ENCODE measurements around the gene PADI2. TPM values are rescaled to one million over a fixed set of nuclear protein-coding genes. Genes with fewer than 3 reads are reported as not detected.

Gene PADI2
- total RNA-seq, 1 donor from 2014 or later, result 8.6 TPM

DNA sequence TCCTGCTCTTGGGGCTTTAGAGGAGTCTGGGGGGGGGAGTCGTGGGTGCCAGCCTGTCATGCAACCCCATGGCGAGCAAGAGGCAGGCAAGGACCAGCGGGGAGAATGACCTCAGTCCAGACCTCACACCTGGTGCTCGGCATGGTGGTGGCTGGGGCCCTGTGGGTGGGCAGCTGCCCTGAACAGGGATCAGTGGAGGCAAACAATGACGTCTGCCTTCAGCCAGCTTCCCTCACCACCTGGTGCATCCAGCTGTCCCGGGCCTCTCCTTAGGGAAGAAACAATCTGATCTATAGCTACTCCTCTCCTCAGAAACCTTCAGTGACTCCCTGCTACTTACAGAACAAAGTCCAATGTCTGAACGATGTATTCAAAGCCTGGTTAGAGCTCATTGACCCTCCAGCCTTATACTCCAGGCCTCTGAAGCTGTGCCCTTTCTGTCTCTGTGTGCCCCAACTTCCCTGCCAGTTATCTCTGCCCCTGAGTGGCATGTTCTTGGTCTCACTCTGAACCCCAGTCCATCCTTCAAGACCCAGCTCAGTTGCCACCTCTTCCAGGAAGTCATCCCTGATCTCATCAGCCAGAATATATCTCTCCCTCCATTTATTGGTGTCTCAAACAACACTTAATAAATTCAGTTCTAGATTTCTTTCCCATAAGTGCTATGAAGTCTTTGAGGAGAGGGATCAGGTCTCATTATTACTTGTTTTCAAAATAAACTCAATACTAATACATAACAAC is 6.6 kb downstream of the PADI2 start:
- DNase-seq (ENCODE audit: low spot score), result no peak

DNA sequence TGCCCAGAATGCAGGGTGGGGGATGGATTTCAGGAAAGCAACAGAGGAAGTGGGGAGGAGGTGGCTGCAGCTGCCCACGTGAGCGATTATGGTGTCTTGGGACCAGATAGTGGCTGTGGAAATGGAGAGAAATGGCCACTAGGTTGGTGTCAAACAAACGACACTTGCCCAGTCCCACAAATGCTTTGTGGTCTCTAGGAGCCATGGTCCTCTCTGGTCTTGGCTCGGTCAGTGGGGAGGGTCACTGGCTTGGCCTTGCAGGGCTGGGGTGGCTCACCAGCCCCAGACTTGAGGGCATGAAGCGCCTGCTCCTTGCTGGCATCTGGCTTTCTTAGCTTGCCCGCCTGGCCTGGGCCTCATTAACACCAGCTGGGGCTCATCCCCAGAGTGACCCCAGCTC is 7.2 kb downstream of the PADI2 start:
- DNase-seq (ENCODE audit: low spot score), result no peak

DNA sequence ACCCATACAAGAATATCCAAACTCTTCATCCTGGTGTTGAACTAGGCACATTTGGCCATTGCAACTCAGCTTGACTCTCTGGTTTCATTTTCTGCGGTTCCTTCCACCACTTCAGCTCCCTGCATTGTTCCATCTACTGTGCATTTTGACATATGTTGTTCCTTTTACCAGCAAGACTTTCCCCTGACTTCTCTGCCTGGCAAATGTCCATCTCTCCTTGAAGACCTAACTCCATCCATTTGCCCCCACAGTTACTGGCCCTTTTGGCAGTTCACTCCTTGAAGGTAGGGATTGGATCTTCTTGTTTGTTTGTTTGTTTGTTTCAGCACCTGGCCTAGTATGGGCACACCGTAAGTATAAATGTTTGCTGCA is 8.7 kb downstream of the PADI2 start:
- no peak for DNase-seq (ENCODE audit: low spot score)

DNA sequence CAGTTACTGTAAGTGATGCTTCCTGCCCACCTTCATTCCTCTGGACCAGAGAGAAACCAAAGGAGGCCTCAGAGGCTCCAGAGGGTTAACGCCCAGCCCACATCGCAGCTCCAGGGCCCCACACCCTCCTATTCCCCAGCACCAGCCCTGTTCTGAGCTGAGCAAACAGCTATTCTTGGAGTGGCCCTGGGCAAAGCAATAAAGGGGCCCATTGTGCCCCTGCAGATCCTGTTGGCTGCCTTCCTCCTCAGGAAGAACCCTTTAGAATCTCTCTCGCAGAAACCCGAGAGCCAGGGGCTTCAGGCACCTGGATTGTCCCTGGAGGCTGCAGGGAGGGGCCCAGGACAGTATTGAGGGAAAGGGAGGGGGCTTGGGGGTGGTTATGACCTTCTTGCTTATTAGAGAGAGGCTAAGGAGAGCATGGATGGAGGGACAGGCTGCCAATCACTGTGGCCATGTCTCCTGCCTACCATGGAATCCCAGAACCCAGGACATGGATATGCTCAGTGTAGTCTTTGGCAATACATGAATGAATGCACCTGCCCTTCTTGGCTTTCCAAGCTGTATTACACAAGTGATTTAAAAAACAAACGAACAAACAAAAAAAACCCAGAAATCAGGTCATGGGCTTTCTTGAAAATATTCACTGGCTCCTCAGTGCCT is 9.2 kb downstream of the PADI2 start:
- DNase-seq (ENCODE audit: low spot score), result no peak

DNA sequence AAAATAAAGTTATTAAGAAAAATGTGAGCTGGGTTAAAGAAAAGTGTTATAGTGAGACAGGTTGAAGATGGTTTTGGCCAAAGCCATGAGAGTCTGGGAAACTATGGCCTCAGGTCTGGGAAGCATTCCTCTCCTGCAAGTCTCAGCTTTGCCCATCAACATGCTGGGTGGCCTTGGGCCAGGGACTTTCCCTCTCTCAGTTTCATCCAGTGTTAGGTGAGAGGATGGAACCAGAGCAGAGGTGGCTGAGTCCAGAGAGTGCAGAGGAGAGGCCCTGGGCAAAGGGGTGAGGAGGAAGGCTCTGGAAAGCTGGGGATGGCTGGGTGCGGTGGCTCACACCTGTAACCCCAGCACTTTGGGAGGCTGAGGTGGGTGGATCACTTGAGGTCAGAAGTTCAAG is 10.5 kb downstream of the PADI2 start:
- DNase-seq (ENCODE audit: low spot score), result no peak

DNA sequence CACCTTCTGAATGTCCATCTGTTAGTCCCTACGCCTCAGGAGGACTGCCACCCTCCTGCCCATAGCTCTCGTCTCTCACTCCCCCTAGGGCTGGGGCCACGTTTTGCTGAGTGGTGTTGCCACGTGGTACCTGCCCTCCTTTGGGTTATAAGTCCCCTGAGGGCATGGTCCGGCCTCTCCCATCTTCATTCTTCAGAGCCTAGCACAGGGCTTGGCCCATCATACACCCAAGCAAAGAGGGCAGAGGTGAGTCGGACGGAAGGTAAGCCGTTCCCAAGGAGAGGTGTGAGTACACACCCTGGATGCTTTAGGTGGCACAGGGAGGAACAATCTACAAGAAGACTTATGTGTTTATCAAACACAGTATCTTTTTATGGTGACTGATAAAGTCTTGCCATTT is 10.9 kb downstream of the PADI2 start:
- no peak for DNase-seq (ENCODE audit: low spot score)

DNA sequence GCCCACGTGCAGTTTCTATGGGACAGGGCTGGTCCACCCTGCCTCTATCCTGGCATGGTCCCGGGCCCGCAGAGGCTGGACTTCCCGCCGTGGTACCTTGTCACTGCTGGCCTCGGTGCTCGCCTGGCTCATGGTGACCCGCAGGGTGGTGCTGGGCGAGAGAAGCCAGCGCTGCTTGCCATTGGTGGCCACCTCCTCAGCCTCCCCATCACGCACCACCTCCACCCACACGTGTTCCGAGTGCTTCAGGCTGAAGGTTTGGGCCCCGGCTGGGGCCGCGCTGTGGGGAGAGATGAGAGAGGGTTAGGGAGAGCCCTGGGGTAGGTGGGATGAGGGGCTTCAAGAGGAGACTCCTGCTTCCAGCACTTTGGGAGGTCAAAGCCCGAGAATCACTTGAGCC is 14.5 kb downstream of the PADI2 start:
- no peak for DNase-seq (ENCODE audit: low spot score)

DNA sequence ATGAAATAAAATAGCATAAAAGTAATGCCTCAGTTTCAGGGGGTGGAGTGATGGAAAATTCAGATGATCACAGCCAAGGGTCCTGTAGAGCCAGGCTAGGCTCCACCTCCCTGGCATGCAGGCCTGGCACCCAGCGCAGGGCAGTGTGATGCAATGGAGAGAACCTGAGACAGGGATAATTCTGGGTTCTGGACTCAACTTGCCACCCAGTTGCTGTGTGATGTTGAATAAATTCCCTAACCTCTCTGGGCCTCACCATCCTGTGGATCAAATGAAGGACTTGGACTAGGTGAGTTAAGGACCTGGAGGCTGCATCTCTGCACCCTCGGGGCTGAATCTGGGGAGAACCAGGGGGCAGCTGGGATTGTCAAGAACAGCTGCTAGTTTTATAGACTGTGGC is 17.0 kb downstream of the PADI2 start:
- DNase-seq (ENCODE audit: low spot score), result no peak

DNA sequence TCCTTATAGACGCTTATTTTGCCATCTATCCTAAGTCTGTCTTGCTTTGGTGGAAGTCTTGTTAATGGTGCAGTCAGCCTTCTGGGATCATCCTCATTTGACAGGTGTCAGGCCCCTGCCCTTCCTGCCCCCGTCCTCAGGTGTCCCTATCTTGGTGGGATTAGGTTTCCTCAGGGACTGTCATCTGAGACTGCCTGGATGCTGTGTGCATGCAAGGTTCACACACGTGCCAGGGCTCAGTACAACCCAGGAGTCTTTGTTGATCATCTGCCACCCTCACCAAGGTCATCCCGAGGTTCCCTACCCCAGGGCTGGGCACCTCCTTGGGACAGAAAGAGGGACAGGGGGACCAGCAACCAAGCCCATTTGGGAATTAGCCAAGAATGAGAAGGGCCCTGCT is 18.0 kb downstream of the PADI2 start:
- DNase-seq (ENCODE audit: low spot score), result no peak

DNA sequence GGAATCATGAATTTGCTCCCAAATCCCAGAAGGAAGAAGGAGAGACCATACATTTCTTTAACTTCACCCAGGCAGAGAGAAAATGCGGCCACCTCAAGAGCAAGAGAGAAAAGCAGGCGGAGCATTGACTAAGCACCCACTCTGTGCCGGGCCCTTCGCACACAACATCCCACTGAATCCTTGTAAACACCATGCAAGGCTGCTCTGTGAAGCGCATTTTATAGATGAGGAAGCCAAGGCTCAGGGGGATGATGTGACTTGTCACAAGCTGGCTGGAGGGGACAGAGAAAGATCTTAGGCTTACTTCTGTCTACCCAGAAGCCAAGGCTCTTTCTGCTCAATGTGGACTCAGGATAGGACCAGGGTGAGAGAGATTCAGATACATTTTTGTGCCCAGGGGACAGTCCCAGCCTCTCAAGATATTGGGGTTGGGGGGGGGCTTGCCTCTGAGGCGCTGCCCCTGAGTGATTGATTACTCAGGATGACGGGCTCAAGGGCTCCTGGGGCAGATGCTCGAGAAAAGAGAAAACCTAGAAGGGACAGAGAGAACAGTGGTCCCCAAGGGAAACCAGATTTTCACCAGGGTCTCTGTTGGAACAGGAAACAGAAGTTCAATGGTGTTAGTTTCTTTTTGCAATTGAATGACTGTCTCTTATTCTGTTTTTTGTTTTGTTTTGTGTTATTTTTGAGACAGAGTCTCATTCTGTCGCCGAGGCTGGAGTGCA is 19.5 kb downstream of the PADI2 start:
- DNase-seq (ENCODE audit: low spot score), result no peak

DNA sequence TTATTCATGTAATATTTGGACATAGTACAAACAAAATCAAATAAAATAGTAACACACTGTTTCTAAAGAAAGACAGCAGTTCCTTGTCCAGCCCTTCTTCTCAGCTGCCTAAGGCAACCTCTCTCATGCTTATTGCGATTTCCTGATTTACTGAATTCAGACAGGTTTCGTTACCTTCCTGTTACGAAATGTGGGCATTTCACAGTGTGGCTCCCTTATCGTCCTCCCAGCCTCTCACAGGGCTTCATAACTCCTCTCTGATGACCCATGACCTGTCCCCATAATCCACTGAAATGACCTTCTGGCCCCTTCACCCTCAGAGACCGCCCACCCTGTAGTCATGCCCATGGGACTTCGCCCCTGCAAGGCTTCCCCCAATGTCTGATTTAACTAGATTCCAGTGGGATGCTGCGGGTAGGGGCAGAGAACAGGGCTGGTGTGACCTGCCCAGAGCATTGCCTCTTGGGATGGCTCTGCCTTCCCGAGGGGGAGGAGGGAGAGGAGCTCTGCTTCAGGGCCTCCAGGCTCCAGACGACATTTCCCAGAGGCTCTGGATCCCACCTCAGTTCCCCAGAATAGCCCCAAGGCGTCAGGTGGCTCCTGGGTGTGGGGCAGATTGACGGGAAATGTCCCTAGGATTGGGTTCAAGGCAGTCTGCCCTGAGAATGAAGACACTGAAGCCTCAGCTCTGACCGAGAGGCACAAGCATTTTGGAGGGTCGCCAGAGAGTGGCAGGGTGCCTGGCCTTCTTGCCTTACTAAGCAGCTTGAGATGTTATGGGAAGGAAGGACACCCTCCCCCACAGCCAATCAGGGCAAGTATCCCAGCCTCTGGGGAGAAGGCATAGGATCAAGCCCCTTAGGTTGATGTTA is 20.6 kb downstream of the PADI2 start:
- no peak for DNase-seq (ENCODE audit: low spot score)

DNA sequence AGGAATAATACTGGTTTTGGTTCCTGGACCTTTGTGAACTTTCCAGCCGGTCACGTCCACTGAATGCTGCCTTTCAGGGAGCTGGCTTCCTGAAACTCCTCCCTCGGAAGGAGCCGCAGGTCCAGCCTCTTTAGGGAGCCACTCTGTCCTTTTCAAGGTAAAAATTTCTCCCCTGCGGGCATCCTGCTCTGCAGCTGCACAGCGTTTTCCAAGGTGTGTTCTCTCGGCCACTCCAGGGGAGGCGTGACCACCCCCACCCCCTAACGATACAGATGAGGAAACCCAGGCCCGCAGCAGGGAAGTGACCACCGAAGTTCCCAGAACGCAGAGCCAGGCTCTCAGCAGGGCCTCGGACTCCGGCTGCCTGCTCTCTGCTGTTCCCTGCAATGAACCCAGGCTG is 21.5 kb downstream of the PADI2 start:
- no peak for DNase-seq (ENCODE audit: low spot score)

DNA sequence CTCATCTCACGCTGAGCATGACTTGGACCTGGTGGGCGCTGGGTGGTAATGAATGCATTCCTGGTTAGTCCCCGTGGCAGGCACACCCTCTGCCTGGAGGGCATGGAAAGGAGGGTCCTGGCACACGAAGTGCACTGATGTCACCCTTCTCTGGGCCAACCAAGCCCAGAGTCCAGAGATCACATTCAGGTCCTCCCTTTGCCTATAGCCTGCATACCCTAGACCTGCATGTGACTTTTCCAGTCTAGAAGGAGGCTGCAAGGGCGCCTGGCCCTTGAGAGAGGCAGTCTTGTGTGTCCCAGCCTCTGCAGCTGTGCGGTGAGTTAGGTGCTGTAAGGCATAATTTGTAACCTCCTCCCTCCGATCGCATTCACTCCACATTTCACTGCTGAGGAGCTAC is 22.1 kb downstream of the PADI2 start:
- DNase-seq (ENCODE audit: low spot score), result no peak

DNA sequence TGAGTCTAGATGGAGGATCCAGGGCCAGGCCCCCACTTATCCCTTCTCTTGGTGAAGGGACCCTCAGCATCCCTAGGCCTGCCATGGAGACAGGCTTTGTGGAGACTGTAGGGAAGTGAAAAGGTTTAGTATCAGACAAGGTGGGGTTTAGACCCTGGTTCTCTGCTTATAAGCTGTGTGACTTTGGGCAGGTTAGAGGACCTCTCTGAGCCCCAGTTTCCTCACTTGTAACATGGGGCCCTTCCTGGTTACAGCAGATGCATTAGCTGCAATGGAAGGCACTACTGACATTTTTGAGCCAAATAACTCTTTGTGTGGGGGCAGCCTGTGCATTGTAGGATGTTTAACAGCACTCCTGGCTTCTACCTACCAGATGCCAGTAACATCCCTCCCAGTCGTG is 22.7 kb downstream of the PADI2 start:
- DNase-seq (ENCODE audit: low spot score), result no peak

DNA sequence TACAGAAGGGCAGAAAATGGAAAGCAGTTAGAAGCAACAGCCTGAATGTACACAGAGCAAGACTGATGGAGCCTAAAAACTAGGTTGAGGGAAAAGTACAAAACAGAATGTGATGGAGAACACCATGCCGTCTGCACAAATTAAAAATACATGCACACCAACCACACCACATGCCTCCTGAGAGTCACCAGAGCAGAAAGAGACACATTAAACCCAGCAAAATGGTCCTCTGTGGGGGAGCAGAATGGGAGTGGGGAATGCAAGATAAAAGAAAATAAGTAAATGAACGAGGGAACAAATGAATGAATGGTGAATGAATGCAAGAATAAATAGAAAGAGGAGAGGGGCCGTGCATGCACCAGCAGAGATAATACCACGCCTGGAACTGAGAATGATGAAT is 24.1 kb downstream of the PADI2 start:
- no peak for DNase-seq (ENCODE audit: low spot score)

DNA sequence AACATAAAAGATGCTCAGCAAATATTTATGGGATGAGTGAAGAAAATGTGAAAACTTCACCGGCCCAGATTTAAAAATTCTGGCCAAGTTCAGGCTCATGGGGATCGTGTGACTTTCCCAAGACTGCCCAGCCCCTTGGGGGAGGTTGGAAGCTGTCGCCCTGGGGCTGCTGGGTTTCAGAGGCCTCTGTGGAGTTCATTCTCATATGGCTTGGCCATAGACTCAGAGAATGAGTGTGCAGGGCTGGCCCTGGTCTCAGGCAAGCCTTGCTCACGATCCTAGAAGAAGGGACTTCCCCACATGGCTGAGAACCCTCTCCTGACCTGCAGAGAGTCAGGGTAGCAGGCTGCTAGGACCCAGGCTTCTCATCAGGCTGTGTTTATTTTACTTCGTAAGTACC is 24.6 kb downstream of the PADI2 start:
- no peak for DNase-seq (ENCODE audit: low spot score)

DNA sequence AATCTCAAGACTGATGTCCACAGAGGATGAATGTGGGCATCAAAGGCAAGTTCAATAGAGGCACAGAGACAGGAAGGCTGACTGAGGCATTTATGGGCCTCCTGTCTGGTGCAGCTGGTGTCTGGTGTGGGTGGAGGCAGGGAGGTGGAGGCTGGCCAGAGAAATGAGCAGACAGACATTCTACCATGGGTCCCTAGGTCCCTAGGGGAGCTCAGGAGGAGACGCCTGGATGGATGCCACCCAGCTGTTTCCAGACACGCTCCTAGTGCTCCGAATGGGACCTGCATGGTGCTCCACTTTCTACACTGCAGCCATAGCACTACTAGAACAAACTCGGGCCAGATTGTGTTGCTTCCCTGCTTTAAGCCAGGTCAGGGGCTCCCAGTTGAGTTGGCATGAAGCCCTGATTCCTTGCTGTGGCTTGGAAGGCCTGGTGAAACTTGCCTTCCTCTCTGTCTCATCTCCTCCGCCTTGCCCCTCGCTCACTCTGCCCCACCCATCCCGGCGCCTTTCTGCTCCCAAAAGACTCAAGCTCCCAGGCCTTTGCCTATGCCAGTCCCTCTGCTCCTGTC is 25.3 kb downstream of the PADI2 start:
- DNase-seq (ENCODE audit: low spot score), result no peak

DNA sequence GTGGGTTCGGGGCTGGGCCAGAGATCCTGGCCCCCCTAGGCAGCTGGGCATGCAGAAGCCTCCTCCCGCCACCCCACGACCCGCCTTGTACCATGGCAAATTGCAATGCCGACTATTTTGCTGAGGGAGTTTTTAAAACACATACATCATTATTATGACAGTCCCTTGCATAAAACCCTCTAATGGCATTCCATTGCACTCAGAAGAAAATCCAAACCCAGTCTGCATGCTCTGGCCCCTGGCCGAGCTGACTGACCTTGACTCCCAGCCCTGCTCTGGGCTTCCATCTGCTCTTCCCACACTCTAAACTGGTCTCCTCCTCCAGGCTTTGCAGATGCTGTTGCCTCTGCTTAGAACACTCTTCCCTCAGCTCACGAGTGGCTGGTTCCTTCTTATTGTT is 28.0 kb downstream of the PADI2 start:
- no peak for DNase-seq (ENCODE audit: low spot score)

DNA sequence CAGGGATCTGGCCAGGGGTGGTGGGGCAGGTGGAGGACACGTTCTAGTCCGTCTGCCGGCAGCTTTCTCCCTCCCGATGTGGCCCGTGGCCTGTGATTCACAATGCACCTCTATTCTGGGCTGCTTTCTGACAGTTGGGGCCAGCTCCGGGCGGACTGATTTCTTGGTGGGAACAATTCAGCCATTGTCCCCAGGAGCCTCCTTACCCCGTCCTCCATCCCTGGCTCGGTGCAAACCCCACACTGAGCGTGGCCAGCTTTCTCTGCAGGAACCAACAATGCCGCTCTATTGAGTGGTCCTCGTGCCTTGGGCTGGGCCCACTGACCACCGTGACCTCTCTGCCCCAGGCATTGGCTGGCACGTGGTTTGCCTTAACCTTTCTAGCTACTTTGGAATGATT is 29.7 kb downstream of the PADI2 start:
- no peak for DNase-seq (ENCODE audit: low spot score)

DNA sequence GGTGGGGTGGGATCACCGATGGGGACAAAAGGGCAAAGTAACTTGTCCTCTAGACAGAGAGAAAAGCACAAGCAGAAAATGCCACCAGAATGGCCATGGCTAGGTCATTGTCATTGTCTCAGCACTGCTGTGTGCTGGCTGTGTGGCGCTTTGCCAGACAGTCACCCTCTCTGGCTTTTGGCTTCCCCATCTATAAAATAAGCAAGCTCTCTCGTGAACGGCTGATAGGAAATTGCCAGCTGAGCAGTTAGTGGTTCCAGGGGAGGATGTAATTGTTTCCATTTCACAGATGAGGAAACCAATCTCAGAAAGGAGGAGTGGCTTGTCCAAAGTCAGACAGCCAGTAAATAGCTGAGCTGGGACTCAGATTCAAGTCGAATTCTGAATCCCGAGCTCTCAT is 32.5 kb downstream of the PADI2 start:
- DNase-seq (ENCODE audit: low spot score), result no peak

DNA sequence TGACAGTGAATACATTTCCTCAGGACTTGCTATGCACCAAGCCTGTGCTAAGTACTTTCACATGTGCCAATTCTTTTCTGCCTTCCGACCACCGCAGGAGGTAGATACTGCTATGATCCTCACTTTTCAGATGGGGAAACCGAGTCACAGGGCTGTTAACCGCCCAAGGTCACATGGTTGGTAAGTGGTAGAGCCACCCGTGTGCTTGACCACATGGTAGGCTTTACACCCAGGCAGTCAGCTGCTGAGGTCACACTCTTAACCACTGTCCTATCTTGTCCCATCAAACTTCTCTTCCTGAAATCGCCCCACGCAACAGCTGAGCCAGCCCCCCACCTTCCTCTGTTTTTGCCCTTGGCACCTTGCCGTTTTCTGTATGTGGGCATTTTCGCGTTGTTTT is 34.5 kb downstream of the PADI2 start:
- DNase-seq (ENCODE audit: low spot score), result no peak

DNA sequence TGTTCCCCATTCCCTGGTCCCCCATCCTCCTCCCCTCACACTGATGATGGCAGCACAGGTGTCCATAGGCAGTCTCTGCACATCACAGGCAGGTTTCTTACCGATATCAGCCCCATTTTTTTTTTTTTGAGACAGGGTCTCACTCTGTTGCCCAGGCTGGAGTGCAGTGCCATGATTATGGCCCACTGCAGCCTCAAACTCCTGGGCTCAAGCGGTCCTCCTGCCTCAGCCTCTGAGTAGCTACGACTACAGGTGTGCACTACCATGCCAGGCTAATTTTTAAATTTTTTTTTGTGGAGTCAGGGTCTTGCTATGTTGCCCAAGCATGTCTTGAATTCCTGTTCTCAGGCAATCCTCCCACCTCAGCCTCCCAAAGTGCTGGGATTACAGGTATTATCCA is 36.5 kb downstream of the PADI2 start:
- DNase-seq (ENCODE audit: low spot score), result no peak
